ENCODE measurements around the gene AHNAK.

DNA sequence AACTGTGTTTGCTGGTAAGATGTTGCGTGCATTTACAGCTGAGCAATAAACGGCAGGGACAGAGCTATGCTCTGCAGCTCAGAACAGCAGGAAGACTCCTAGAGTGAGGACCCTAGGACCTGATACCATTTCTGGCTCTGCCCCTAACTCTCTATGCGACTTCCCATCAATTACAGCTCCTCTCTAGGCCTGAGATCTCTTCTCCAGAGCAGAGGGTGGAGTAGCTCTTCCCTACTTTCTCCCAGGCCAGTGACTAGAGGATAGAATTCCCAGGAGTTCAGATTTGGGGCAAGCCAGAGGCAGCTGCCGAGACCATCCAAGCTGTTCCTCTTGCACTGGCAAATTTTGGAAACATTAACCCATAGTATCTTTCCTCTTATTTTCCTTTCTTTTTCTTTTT lies 140.6 kb downstream of the AHNAK start:
- TF ChIP-seq, protein P1, sequence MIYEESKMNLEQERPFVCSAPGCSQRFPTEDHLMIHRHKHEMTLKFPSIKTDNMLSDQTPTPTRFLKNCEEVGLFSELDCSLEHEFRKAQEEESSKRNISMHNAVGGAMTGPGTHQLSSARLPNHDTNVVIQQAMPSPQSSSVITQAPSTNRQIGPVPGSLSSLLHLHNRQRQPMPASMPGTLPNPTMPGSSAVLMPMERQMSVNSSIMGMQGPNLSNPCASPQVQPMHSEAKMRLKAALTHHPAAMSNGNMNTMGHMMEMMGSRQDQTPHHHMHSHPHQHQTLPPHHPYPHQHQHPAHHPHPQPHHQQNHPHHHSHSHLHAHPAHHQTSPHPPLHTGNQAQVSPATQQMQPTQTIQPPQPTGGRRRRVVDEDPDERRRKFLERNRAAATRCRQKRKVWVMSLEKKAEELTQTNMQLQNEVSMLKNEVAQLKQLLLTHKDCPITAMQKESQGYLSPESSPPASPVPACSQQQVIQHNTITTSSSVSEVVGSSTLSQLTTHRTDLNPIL (CRISPR knock-in tag; IDR thresholded peaks at IDR 0.05; ENCODE audit: low read depth): no peak
- TF ChIP-seq ZC3H10 (CRISPR knock-in tag; IDR thresholded peaks at IDR 0.05): no peak
- TF ChIP-seq TCF4 (CRISPR knock-in tag; IDR thresholded peaks at IDR 0.05; ENCODE audit: borderline replicate concordance): no peak
- TF ChIP-seq BACH2 (CRISPR knock-in tag; IDR thresholded peaks at IDR 0.05; ENCODE audit: borderline replicate concordance): no peak
- TF ChIP-seq PPARA (CRISPR knock-in tag; IDR thresholded peaks at IDR 0.05; ENCODE audit: borderline replicate concordance): no peak
- no peak for TF ChIP-seq TOX (CRISPR knock-in tag; IDR thresholded peaks at IDR 0.05; ENCODE audit: borderline replicate concordance)
- TF ChIP-seq POU6F1 (CRISPR knock-in tag; IDR thresholded peaks at IDR 0.05; ENCODE audit: borderline replicate concordance, low read depth): no peak

Measured in SK-N-SH treated with all-trans-retinoic acid at 6 μM for 48 hours (cell line).